ENCODE measurements around the gene CSTA.
A peak's percentile ranks its signal among the peaks of the same experiment; 100 is the strongest.

CSTA gene

GRCh38 chr3:122382888-122383666, 58.0 kb downstream of the CSTA start, which contains the start of gene MIX23:
Gene MIX23 (minus strand): TSS chr3:122383231. CDS start chr3:122383224, 7 bp downstream.
- peak; percentile 76 for DNase-seq

GRCh38 chr3:122383771-122384697, 59.0 kb downstream of the CSTA start, which contains the start of gene FAM162A:
Gene FAM162A (plus strand): TSS chr3:122384182. CDS start chr3:122384266, 84 bp downstream.
- peak; percentile 87 for DNase-seq

GRCh38 chr3:122387709-122388108, 62.7 kb downstream of the CSTA start:
- DNase-seq: no peak

- no peak for DNase-seq
Measured at GRCh38 chr3:122389197-122389596, 64.1 kb downstream of the CSTA start.

- DNase-seq: no peak
Measured at GRCh38 chr3:122389892-122390291, 64.8 kb downstream of the CSTA start.

- no peak for DNase-seq
Measured at GRCh38 chr3:122390665-122391064, 65.6 kb downstream of the CSTA start.
